Astrocyte of the spinal cord (primary cell): ENCODE data around the gene SLC5A2.

Experiments used
- DNase-seq: peaks from one replicate; pipeline ENCODE4 v3.0.0; 2011; ENCODE audit warnings: low read depth, low spot score
- H3K4me3 ChIP-seq: 2 replicates; pipeline ENCODE4 v1.5.1; 2011; ENCODE audit warnings: low read depth, mild to moderate bottlenecking, low read length, moderate library complexity
- in situ Hi-C: cut with HindIII; loops from 2 replicates; pipeline ENCODE4 v1.10.0; 2017; ENCODE audit warnings: low sequenced_read_pairs
- TF ChIP-seq, protein P1 (sequence below): IDR thresholded peaks from 2 replicates; pipeline ENCODE4 v1.5.1; 2012; ENCODE audit warnings: low read depth, mild to moderate bottlenecking, low read length, inconsistent platforms

Gene SLC5A2

DNA sequence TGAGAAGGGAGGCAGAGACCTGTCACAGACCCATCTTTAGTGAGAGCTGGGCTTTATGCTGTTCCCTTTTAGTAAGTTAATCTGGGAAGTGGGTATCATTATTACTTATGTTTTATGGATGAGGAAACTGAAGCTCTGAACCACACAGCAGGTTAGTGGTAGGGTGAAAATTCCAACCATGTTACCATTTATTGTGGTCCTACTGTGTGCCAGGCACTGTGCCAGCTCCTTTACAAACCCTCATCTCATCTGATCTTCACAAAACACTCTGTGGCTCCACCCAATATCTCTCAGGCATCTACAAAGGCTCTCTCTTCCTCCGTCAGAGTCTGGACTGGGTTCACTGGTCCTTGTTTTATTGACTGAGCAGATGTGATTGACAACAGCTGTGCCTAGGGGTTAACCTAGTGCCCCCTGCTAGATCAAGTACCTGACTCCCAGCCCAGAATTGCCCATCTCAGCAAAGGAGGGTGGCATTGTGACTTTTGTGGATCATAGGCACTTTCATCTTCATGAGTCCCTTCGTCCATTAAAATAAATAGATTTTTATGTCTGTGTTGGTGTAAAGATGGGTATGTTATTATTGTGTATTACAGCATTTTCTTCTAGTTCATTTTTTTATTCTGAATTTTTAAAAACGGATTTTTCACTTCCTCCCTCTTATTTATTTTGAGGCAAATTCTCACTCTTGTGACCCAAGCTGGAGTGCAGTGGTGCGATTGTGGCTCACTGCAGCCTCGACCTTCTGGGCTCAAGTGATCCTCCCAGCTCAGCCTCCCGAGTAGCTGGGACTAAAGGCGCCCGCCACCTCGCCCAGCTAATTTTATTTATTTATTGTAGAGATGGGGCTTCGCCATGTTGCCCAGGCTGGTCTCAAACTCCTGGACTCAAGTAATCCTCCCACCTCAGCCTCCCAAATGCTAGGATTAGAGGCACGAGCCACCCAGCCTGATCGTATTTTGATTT, 7.9 kb upstream of the SLC5A2 start:
- H3K4me3 ChIP-seq = no peak overlapping the region
- in situ Hi-C loops = loop anchor here (25.0 kb wide), 1 partner anchor 288 kb away; the partner anchor contains the start of gene FUS
- TF ChIP-seq, protein P1, sequence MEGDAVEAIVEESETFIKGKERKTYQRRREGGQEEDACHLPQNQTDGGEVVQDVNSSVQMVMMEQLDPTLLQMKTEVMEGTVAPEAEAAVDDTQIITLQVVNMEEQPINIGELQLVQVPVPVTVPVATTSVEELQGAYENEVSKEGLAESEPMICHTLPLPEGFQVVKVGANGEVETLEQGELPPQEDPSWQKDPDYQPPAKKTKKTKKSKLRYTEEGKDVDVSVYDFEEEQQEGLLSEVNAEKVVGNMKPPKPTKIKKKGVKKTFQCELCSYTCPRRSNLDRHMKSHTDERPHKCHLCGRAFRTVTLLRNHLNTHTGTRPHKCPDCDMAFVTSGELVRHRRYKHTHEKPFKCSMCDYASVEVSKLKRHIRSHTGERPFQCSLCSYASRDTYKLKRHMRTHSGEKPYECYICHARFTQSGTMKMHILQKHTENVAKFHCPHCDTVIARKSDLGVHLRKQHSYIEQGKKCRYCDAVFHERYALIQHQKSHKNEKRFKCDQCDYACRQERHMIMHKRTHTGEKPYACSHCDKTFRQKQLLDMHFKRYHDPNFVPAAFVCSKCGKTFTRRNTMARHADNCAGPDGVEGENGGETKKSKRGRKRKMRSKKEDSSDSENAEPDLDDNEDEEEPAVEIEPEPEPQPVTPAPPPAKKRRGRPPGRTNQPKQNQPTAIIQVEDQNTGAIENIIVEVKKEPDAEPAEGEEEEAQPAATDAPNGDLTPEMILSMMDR = no peak

DNA sequence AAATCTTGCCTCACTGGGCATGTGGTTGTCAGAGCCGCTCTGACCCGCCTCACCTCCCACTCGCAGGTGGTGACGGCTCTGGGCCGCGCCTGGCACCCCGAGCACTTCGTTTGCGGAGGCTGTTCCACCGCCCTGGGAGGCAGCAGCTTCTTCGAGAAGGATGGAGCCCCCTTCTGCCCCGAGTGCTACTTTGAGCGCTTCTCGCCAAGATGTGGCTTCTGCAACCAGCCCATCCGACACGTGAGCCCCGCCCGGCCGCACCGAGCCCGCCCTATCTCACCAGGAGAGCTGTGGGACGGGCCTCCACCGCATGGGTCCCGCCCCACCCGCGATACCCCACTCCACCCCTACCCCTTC, 7.0 kb upstream of the SLC5A2 start:
- H3K4me3 ChIP-seq = no peak overlapping the region
- DNase-seq = no peak
- in situ Hi-C loops = no loop called here
- TF ChIP-seq, protein P1 = no peak

More for the DNA sequence above, 7.9 kb upstream of the SLC5A2 start:
- DNase-seq = no peak

GRCh38 chr16:31476303-31477219, 6.4 kb upstream of the SLC5A2 start:
- in situ Hi-C loops = no loop called here
- H3K4me3 ChIP-seq = no peak overlapping the region
- TF ChIP-seq, protein P1 = no peak
- no peak for DNase-seq

DNA sequence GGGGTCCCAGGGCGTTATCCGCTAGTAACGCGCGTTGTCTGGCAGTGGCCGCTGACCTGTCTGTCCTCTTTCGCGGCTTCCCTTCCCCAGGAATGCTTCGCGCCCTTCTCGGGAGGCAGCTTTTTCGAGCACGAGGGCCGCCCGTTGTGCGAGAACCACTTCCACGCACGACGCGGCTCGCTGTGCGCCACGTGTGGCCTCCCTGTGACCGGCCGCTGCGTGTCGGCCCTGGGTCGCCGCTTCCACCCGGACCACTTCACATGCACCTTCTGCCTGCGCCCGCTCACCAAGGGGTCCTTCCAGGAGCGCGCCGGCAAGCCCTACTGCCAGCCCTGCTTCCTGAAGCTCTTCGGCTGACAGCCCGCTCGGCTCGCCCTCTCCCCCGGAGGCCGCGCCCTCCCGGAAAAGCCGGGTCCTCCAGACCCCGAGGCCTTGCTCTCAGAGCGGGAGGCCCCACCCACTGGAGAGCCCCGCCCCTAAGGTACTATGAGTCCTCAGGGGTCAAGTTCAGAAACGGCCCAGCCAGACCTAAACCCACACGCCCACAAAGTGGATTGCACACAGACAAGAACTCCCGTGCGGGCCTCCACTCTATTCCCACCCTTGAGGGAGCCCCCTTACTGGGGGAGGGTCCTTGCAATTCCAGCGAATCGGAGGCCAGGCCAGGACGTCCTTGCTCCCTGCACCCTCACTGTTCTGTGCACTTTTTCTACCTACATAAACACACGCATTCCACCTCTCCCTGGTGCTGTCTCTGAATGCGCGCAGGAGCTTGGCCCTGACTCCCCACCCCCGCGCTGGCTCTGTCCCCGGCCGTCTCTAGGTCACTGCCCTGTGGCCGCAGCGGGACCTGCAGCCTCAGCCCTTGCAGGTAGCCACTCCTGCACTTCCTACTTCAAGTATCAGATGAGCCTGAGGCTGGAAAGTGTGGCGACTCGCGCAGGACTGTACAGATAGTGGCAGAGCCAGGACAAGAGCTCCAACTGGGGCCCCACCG, 5.4 kb upstream of the SLC5A2 start:
- TF ChIP-seq, protein P1 = no peak
- in situ Hi-C loops = no loop called here
- DNase-seq = no peak
- no peak overlapping the region for H3K4me3 ChIP-seq

DNA sequence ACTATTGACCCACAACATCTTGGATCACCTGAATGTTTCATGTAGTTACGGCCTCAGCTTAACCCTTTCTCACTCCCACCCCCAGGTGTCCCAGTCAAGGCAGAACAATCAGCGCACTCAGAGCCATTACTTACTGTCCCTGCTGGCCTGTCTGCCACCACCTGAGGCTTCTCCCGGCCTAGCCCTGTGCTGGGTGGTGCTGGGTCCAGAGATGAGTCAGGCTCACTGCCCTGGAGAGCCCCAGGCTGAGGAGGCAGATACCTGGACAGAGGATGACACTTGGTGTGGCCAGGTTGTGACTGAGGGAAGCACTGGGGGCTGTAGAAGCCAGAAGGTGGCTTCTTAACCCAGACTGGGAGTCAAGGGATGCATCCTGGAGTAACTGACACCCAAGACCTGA, 4.0 kb upstream of the SLC5A2 start:
- in situ Hi-C loops = no loop called here
- DNase-seq = no peak
- no peak overlapping the region for H3K4me3 ChIP-seq
- TF ChIP-seq, protein P1 = no peak
